ENCODE data around the gene PCNX3. TPM values are rescaled to one million over a fixed set of nuclear protein-coding genes. Genes with fewer than 3 reads are reported as not detected.
A peak's percentile ranks its signal among the peaks of the same experiment; 100 is the strongest.

PCNX3 gene
- polyA plus RNA-seq, 1 donor from 2014 or later = 7.8 TPM

DNA sequence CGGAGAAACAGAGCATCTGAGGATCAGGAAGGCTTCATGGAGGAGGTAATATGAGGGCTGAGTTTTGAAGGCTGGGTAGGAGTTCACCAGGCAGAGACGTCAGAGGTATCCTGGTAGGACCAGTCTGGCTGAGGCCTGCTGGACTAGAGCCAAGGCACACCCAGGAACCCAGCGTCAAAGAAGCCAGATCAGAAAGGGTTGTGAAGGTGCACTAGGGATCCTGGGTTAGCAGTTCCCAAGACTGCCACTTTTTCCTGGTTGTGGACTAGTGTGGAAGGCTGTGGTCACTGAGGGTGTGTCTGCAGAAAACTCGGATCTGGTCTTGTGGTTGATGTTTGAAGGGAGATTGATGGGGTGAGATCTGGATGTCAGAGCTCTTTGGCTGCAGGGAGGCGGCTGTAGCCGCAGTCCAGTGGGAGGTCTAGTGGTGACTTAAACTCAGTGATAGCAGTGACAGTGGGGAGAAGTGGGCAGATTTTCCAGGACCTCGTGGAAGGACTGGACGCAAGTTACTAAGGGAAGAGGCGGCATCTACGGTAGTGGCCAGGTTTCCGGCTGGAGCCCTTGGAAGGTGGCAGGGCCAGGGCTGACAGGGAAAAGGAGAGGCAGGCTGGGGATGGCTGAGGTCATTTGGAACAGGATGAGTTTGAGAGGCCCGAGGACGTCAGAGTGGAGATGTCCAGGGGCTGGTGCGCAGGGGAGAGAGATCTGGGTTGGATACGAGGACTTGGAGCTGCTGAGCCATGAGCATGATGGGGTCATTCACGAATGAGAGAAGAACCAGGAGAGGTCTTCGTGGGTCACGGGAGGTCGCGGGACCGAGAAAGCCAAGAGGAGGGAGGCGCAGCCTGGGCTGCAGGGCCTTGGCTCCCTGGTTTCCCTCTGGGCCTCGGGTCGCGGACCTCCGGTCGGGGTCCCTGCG lies 36.3 kb downstream of the PCNX3 start:
- H4K20me1 ChIP-seq (ENCODE audit: insufficient read depth) = no peaks in the 10 kb centered on the region
- no peak for TF ChIP-seq SMC3 (conservative IDR thresholded peaks at IDR 0.05; ENCODE audit: poor library complexity)
- TF ChIP-seq RAD21 (conservative IDR thresholded peaks at IDR 0.05) = no peak
- no peak for TF ChIP-seq POLR2AphosphoS5 (IDR thresholded peaks at IDR 0.05)
- TF ChIP-seq EZH2 (IDR thresholded peaks at IDR 0.05; ENCODE audit: borderline replicate concordance, insufficient read depth, low read length, poor library complexity, severe bottlenecking) = no peak
- no peak for TF ChIP-seq REST (IDR thresholded peaks at IDR 0.05; ENCODE audit: borderline replicate concordance)
- TF ChIP-seq MXI1 (conservative IDR thresholded peaks at IDR 0.05; ENCODE audit: poor library complexity, severe bottlenecking) = no peak
- no peak for TF ChIP-seq TAF1 (IDR thresholded peaks at IDR 0.05; ENCODE audit: low read depth)
- TF ChIP-seq EP300 (conservative IDR thresholded peaks at IDR 0.05; ENCODE audit: poor library complexity, severe bottlenecking) = no peak
- TF ChIP-seq, protein P1, sequence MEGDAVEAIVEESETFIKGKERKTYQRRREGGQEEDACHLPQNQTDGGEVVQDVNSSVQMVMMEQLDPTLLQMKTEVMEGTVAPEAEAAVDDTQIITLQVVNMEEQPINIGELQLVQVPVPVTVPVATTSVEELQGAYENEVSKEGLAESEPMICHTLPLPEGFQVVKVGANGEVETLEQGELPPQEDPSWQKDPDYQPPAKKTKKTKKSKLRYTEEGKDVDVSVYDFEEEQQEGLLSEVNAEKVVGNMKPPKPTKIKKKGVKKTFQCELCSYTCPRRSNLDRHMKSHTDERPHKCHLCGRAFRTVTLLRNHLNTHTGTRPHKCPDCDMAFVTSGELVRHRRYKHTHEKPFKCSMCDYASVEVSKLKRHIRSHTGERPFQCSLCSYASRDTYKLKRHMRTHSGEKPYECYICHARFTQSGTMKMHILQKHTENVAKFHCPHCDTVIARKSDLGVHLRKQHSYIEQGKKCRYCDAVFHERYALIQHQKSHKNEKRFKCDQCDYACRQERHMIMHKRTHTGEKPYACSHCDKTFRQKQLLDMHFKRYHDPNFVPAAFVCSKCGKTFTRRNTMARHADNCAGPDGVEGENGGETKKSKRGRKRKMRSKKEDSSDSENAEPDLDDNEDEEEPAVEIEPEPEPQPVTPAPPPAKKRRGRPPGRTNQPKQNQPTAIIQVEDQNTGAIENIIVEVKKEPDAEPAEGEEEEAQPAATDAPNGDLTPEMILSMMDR (IDR thresholded peaks at IDR 0.05; ENCODE audit: poor library complexity, severe bottlenecking) = no peak

DNA sequence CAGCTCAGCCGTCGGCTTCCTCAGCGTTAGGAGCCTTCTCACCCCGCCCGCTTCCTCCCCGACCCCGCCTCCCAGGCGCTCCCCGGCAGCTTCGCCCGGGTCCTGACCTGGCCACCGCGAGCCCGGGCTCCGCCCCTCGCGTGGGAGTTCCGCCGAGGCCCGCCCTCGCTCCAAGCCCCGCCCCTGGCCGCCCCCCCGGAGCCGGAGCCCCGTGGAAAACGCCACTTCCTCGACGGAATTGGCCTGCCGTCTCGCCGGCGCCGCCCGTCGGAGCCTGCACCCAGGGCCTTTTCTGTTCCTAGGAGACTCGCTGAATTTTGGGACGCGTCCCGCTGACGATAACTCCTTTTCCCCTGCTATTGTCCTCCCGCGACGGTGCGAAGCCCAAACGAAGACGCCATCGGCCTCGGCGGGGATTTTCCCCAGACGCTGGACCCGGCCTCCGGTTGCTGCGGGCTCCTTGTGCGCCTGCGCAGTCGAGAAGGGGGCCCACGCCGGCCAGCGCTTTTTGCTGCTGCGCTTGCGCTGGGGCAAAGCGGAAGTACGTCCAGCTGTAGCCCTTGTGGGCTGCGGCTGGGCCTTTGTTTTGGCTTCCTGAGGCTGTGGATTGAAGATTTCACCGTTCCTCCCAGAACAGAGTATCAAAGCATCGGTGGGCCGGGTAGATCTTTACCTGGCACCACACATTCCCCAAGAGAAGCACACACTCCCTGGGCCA lies 37.1 kb downstream of the PCNX3 start:
- H3K9me3 ChIP-seq (ENCODE audit: low read length) = no peaks in the 10 kb centered on the region
- H3K79me2 ChIP-seq (replicated peaks; ENCODE audit: insufficient read depth, low read length) = no peaks in the 10 kb centered on the region
- no peaks in the 10 kb centered on the region for H4K20me1 ChIP-seq (ENCODE audit: insufficient read depth)
- H3K4me3 ChIP-seq (ENCODE audit: low read length) = peak overlapping the region; percentile 70
- H3K9me2 ChIP-seq (ENCODE audit: insufficient read depth, low read length) = no peaks in the 10 kb centered on the region
- peaks cover 4% of the 10 kb centered on the region for H3K36me3 ChIP-seq (ENCODE audit: insufficient read depth, low read length)
- peaks cover 5% of the 10 kb centered on the region for H3K27me3 ChIP-seq (ENCODE audit: insufficient read depth, low read depth, low read length)
- peak overlapping the region; percentile 84 for H3K27ac ChIP-seq (ENCODE audit: low read length)
- peak overlapping the region; percentile 74 for H3K9ac ChIP-seq (ENCODE audit: low read length)
- H3K4me2 ChIP-seq (ENCODE audit: low read length) = peak overlapping the region; percentile 3
- H3F3A ChIP-seq (ENCODE audit: insufficient read depth, low read length, poor library complexity, severe bottlenecking) = peaks cover 8% of the 10 kb centered on the region
- H2AFZ ChIP-seq (ENCODE audit: low read depth, low read length) = peak overlapping the region; percentile 59
- no peak for TF ChIP-seq EZH2 (IDR thresholded peaks at IDR 0.05; ENCODE audit: borderline replicate concordance, insufficient read depth, low read length, poor library complexity, severe bottlenecking)
- TF ChIP-seq RAD21 (conservative IDR thresholded peaks at IDR 0.05) = no peak
- TF ChIP-seq MXI1 (conservative IDR thresholded peaks at IDR 0.05; ENCODE audit: poor library complexity, severe bottlenecking) = peak; percentile 50
- peak; percentile 30 for TF ChIP-seq REST (IDR thresholded peaks at IDR 0.05; ENCODE audit: borderline replicate concordance)
- peak; percentile 75 for TF ChIP-seq POLR2AphosphoS5 (IDR thresholded peaks at IDR 0.05)
- TF ChIP-seq, protein P1 (IDR thresholded peaks at IDR 0.05; ENCODE audit: poor library complexity, severe bottlenecking) = no peak
- TF ChIP-seq EP300 (conservative IDR thresholded peaks at IDR 0.05; ENCODE audit: poor library complexity, severe bottlenecking) = peak; percentile 19
- TF ChIP-seq TAF1 (IDR thresholded peaks at IDR 0.05; ENCODE audit: low read depth) = peak; percentile 59
- TF ChIP-seq SMC3 (conservative IDR thresholded peaks at IDR 0.05; ENCODE audit: poor library complexity) = no peak

More for the DNA sequence above, 36.3 kb downstream of the PCNX3 start:
- Histone ChIP-seq H3F3A (ENCODE audit: insufficient read depth, low read length, poor library complexity, severe bottlenecking) (peaks cover 8% of the 10 kb centered on the region), H3K4me3 (ENCODE audit: low read length) (peak overlapping the region; percentile 70), H2AFZ (ENCODE audit: low read depth, low read length) (peak overlapping the region; percentile 59), H3K27me3 (ENCODE audit: insufficient read depth, low read depth, low read length) (peaks cover 13% of the 10 kb centered on the region), H3K9ac (ENCODE audit: low read length) (peak overlapping the region; percentile 74), H3K36me3 (ENCODE audit: insufficient read depth, low read length) (no peaks in the 10 kb centered on the region), H3K9me3 (ENCODE audit: low read length) (no peaks in the 10 kb centered on the region), H3K27ac (ENCODE audit: low read length) (peak overlapping the region; percentile 84), H3K4me2 (ENCODE audit: low read length) (peak overlapping the region; percentile 3), H3K9me2 (ENCODE audit: insufficient read depth, low read length) (no peaks in the 10 kb centered on the region), H3K79me2 (replicated peaks; ENCODE audit: insufficient read depth, low read length) (no peaks in the 10 kb centered on the region)
